Erythroblast (primary cell): ENCODE data around the gene FBXL16.

Experiments
- GATA1 ChIP-seq: IDR thresholded peaks from 2 replicates; pipeline ENCODE4 v1.6.1; 2011; ENCODE audit warnings: low read depth, mild to moderate bottlenecking, control low read depth, low read length, moderate library complexity
- POLR2A ChIP-seq: IDR thresholded peaks from 2 replicates; pipeline ENCODE4 v1.6.1; 2011; ENCODE audit warnings: mild to moderate bottlenecking, low read length

- TF ChIP-seq POLR2A (no peak), GATA1 (no peak)
Observed at GRCh38 chr16:672371-672770, 33.2 kb downstream of the FBXL16 start.
